Uterus (tissue), 4 donors: ENCODE measurements around the gene FHIP2A. TPM values are rescaled to one million over a fixed set of nuclear protein-coding genes. Genes with fewer than 3 reads are reported as not detected.

Experiments
- DNase-seq, 2 donors: peaks; one replicate each; pipeline ENCODE4 v3.0.0-alpha.2; 2019 to 2020
- H3K27ac ChIP-seq, 2 donors: fragments of 200-600 bp; sonication (generic); 1 replicate in 1 of 2; 2 replicates in 1 of 2; pipeline ENCODE4 v1.5.1; 2016 to 2018
- H3K27me3 ChIP-seq, 2 donors: fragments of 200-600 bp; sonication (generic); one replicate each; pipeline ENCODE4 v1.5.1; 2018 to 2019; ENCODE audit warnings: control low read depth in 1 of 2
- H3K36me3 ChIP-seq, 2 donors: fragments of 200-600 bp; sonication (generic); one replicate each; pipeline ENCODE4 v1.5.1; 2019; ENCODE audit warnings: control low read depth in 1 of 2
- H3K4me1 ChIP-seq, 2 donors: fragments of 200-600 bp; sonication (generic); one replicate each; pipeline ENCODE4 v1.5.1; 2018 to 2019; ENCODE audit warnings: control low read depth in 1 of 2
- H3K4me3 ChIP-seq, 2 donors: fragments of 200-600 bp; sonication (generic); 1 replicate in 1 of 2; 2 replicates in 1 of 2; pipeline ENCODE4 v1.5.1; 2018 to 2019; ENCODE audit warnings: mild to moderate bottlenecking in 1 of 2
- H3K9me3 ChIP-seq, 2 donors: fragments of 200-600 bp; sonication (generic); one replicate each; pipeline ENCODE4 v1.5.1; 2019; ENCODE audit warnings: control low read depth in 1 of 2
- CTCF ChIP-seq, 4 experiments: fragments of 200-600 bp in 2 of 4; fragments of 450-650 bp in 2 of 4; sonication (generic) in 2 of 4; IDR thresholded peaks; one replicate each; pipeline ENCODE4 v1.5.1; 2016 to 2019; ENCODE audit warnings: antibody characterized with exemption in 4 of 4, mild to moderate bottlenecking in 2 of 4, moderate library complexity in 1 of 4
- POLR2A ChIP-seq, 2 donors: fragments of 450-650 bp; IDR thresholded peaks; one replicate each; pipeline ENCODE4 v1.6.1; 2016; ENCODE audit warnings: antibody characterized with exemption in 2 of 2, mild to moderate bottlenecking in 1 of 2, moderate library complexity in 1 of 2
- intact Hi-C: fragments of 100-400 bp; cut with DNase I; formaldehyde crosslinking; loops from one replicate; pipeline ENCODE4 v1.15.1; 2023; ENCODE audit warnings: low total_unique reads
- total RNA-seq, 4 donors: library from RNA; depleted of rRNA in 3 of 4; stranded (reverse); fragments of >200 nt in 3 of 4; gene quantifications; one replicate each; pipeline versions ENCODE4 v1.1.0 to v1.2.4, GENCODE V29; 2014 to 2023
- donor health status: DM: yes; HTN: yes; CAD: no.

FHIP2A gene
- total RNA-seq, 4 donors from 2014 or later = 22.0 to 61.5 (median 56.5) TPM

- no peaks in the 10 kb centered on the region for H3K36me3 ChIP-seq
- no peaks in the 10 kb centered on the region for H3K27me3 ChIP-seq
- H3K4me3 ChIP-seq = no peak overlapping the region
- no peaks in the 10 kb centered on the region for H3K9me3 ChIP-seq
- TF ChIP-seq CTCF (IDR thresholded peaks at IDR 0.05) (no peak), POLR2A (IDR thresholded peaks at IDR 0.05) (no peak)
- no peaks in the 10 kb centered on the region for H3K4me1 ChIP-seq
- DNase-seq = no peak
- H3K27ac ChIP-seq = no peak overlapping the region
- intact Hi-C loops = no loop called here
These were observed 40.9 kb downstream of the FHIP2A start for GRCh38 chr10:114862456-114862855.

- H3K36me3 ChIP-seq = no peaks in the 10 kb centered on the region
- peaks cover 0 to 4% of the 10 kb centered on the region in 2 donors for H3K4me1 ChIP-seq
- no peak for DNase-seq
- intact Hi-C loops = no loop called here
- no peak overlapping the region for H3K27ac ChIP-seq
- no peaks in the 10 kb centered on the region for H3K9me3 ChIP-seq
- TF ChIP-seq CTCF (IDR thresholded peaks at IDR 0.05) (no peak), POLR2A (IDR thresholded peaks at IDR 0.05) (no peak)
- no peak overlapping the region for H3K4me3 ChIP-seq
- no peaks in the 10 kb centered on the region for H3K27me3 ChIP-seq
These were observed 45.8 kb downstream of the FHIP2A start for GRCh38 chr10:114867365-114867764.

GRCh38 chr10:114868870-114869519 lies 47.4 kb downstream of the FHIP2A start:
- no peaks in the 10 kb centered on the region for H3K36me3 ChIP-seq
- TF ChIP-seq CTCF (IDR thresholded peaks at IDR 0.05) = no peak
- no peak for TF ChIP-seq POLR2A (IDR thresholded peaks at IDR 0.05)
- H3K4me3 ChIP-seq = no peak overlapping the region
- peaks cover 0 to 4% of the 10 kb centered on the region in 2 donors for H3K4me1 ChIP-seq
- intact Hi-C loops = no loop called here
- no peak for DNase-seq
- no peaks in the 10 kb centered on the region for H3K9me3 ChIP-seq
- H3K27ac ChIP-seq = no peak overlapping the region
- no peaks in the 10 kb centered on the region for H3K27me3 ChIP-seq

GRCh38 chr10:114869520-114869892 lies 47.9 kb downstream of the FHIP2A start:
- TF ChIP-seq POLR2A (IDR thresholded peaks at IDR 0.05) = no peak
- intact Hi-C loops = no loop called here

GRCh38 chr10:114870486-114870885 lies 48.9 kb downstream of the FHIP2A start:
- TF ChIP-seq POLR2A (IDR thresholded peaks at IDR 0.05) = no peak
- no peak for TF ChIP-seq CTCF (IDR thresholded peaks at IDR 0.05)
- no peaks in the 10 kb centered on the region for H3K9me3 ChIP-seq
- H3K4me1 ChIP-seq = peaks cover 0 to 4% of the 10 kb centered on the region in 2 donors
- H3K36me3 ChIP-seq = no peaks in the 10 kb centered on the region
- no peaks in the 10 kb centered on the region for H3K27me3 ChIP-seq
- no peak overlapping the region for H3K4me3 ChIP-seq
- intact Hi-C loops = loop anchor here (10.0 kb wide), 1 partner anchor 254 kb away; no protein-coding TSS in a partner anchor
- no peak overlapping the region for H3K27ac ChIP-seq
- DNase-seq = no peak

More at GRCh38 chr10:114869520-114869892, 47.9 kb downstream of the FHIP2A start:
- no peaks in the 10 kb centered on the region for H3K36me3 ChIP-seq
- no peak overlapping the region for H3K27ac ChIP-seq
- no peak overlapping the region for H3K4me3 ChIP-seq
- no peaks in the 10 kb centered on the region for H3K9me3 ChIP-seq
- peaks cover 0 to 4% of the 10 kb centered on the region in 2 donors for H3K4me1 ChIP-seq
- no peak for DNase-seq
- no peaks in the 10 kb centered on the region for H3K27me3 ChIP-seq
